ENCODE data around the gene NOX3. TPM values are rescaled to one million over a fixed set of nuclear protein-coding genes. Genes with fewer than 3 reads are reported as not detected.

NOX3 gene
- total RNA-seq, 2 experiments from 2014 or later, result not detected

DNA sequence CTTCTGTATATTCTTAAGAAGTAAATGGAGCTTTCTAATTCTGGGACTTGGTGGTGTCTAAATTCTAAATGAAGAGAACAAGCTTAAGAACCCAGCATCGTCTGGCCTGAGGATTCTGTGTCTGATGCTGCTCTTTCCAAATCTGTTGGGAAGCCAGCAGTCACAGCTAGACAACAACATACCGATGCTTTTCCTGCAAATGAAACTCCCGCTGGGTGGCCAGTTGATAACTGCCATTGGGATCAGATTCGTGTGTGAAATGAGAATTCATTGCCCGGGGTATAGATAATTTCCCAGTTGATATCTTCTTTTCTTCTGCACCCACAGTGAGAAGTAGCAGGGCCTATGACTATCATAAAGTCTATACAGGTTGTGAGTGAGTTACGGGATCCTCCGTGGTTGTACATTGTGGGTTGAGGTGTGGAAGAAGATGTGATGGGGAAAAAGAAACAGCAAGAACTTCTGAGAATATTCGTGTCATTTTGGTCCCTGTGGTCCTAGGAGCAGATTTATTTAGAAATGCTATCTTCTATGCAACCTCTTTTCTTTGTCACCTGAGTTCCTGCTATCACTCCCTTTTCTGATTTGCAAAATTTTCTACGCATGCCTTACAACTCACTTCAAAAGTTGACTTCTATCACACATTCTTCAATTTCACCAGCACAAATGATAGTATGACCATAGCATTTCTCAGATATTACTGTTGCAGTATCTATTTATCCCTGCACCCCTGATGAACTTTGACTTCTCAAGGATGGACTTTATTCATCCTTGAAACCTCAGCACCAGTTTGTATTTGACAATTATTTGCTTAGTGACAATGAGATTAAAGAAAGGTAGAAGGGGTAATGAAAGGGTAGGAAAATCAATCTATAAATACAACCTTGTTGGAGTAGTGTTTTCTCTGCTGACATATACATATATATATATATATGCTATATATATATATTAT is 10.4 kb downstream of the NOX3 start:
- CTCF ChIA-PET, result no interaction called here

DNA sequence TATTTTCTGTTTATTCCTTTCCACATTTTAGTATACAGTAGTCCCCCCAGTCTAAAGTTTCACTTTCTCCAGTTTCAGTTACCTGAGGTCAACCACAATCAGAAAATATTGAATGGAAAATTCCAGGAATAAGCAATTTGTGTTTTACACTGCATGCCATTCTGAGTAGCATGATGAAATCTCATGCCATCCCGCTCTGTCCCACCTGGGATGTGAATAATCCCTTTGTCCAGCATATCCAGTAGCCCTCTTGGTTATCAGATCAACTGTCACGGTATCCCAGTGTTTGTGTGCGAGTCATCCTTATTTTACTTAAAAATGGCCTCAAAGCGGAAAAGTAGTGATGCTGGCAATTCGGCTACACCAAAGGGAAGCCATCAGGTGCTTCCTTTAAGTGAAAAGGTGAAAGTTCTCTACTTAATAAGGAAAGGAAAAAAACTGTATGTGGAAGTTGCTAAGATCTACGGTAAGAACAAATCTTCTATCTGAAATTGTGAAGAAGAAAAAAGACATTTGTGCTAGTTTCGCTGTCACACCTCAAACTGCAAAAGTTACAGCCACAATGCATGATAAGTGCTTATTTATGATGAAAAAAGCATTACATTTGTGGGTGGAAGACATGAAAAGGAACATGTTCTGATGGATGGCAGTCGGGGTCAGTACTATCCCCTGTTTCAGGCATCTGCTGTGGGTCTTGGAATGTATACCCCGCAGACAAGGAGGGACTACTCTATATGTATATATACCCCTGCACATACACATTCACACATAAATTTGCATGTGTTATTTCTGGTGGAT is 11.3 kb downstream of the NOX3 start:
- Mint-ChIP-seq H3K36me3 (ENCODE audit: low read depth) (no peaks in the 10 kb centered on the region), H3K4me3 (no peak overlapping the region), H3K4me1 (ENCODE audit: low read depth) (peaks cover 4% of the 10 kb centered on the region), H3K27ac (no peak overlapping the region), H3K27me3 (peaks cover 8% of the 10 kb centered on the region), H3K9me3 (no peaks in the 10 kb centered on the region)
- ATAC-seq (ENCODE audit: poor library complexity), result no peak
- ChIA-PET CTCF (no interaction called here), POLR2A (no interaction called here)
- peaks cover 0 to 7% of the 10 kb centered on the region in 2 experiments for H3K27me3 ChIP-seq (ENCODE audit: control insufficient read depth in 1 of 2, insufficient read depth in 2 of 2, low read length in 2 of 2)
- intact Hi-C loops (cut with DNase I, micrococcal nuclease), result no loop called here
- H3K27ac ChIP-seq (ENCODE audit: low read depth in 1 of 2, low read length in 2 of 2), result no peak overlapping the region
- no peaks in the 10 kb centered on the region for H3K4me1 ChIP-seq (ENCODE audit: insufficient read depth, low read length)
- H3K36me3 ChIP-seq (ENCODE audit: insufficient read depth, low read length), result no peaks in the 10 kb centered on the region
- no peak overlapping the region for H3K4me3 ChIP-seq (ENCODE audit: low read length)
- TF ChIP-seq, protein P1, sequence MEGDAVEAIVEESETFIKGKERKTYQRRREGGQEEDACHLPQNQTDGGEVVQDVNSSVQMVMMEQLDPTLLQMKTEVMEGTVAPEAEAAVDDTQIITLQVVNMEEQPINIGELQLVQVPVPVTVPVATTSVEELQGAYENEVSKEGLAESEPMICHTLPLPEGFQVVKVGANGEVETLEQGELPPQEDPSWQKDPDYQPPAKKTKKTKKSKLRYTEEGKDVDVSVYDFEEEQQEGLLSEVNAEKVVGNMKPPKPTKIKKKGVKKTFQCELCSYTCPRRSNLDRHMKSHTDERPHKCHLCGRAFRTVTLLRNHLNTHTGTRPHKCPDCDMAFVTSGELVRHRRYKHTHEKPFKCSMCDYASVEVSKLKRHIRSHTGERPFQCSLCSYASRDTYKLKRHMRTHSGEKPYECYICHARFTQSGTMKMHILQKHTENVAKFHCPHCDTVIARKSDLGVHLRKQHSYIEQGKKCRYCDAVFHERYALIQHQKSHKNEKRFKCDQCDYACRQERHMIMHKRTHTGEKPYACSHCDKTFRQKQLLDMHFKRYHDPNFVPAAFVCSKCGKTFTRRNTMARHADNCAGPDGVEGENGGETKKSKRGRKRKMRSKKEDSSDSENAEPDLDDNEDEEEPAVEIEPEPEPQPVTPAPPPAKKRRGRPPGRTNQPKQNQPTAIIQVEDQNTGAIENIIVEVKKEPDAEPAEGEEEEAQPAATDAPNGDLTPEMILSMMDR (IDR thresholded peaks at IDR 0.05), result no peak
- no peaks in the 10 kb centered on the region for H3K9me3 ChIP-seq (ENCODE audit: control insufficient read depth in 1 of 2, insufficient read depth in 1 of 2, low read length in 2 of 2)
- no peak for DNase-seq

More for the DNA sequence above, 10.4 kb downstream of the NOX3 start:
- Histone ChIP-seq H3K27me3 (ENCODE audit: control insufficient read depth in 1 of 2, insufficient read depth in 2 of 2, low read length in 2 of 2) (peaks cover 0 to 7% of the 10 kb centered on the region in 2 experiments), H3K36me3 (ENCODE audit: insufficient read depth, low read length) (no peaks in the 10 kb centered on the region), H3K9me3 (ENCODE audit: control insufficient read depth in 1 of 2, insufficient read depth in 1 of 2, low read length in 2 of 2) (no peaks in the 10 kb centered on the region), H3K4me3 (ENCODE audit: low read length) (no peak overlapping the region), H3K4me1 (ENCODE audit: insufficient read depth, low read length) (no peaks in the 10 kb centered on the region), H3K27ac (ENCODE audit: low read depth in 1 of 2, low read length in 2 of 2) (no peak overlapping the region)
- Mint-ChIP-seq H3K9me3 (no peaks in the 10 kb centered on the region), H3K36me3 (ENCODE audit: low read depth) (no peaks in the 10 kb centered on the region), H3K4me1 (ENCODE audit: low read depth) (peaks cover 7% of the 10 kb centered on the region), H3K27me3 (peaks cover 10% of the 10 kb centered on the region), H3K27ac (no peak overlapping the region), H3K4me3 (no peak overlapping the region)
- POLR2A ChIA-PET, result no interaction called here
- TF ChIP-seq, protein P1 (IDR thresholded peaks at IDR 0.05), result no peak
- ATAC-seq (ENCODE audit: poor library complexity) (no peak), DNase-seq (no peak)
- intact Hi-C loops (cut with DNase I, micrococcal nuclease), result no loop called here

DNA sequence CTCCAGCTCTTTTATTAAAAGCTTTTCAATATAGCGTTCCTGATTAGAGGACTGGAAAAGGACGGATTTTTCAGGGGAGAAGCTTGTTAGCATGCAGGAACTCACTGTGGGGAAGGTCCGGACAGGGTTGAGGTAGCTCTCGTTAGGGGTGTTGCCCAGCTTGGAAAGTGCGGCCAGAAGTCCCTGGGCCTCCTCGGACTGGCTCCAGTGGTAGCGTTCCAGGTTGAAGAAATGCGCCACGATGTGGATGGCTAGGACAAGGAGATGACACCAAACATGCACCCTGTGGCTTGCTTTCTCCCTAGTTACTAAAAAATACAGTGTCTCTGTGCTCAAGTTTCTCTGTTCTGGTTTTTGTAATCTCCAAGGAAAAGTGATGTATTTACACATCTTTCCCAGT is 12.5 kb downstream of the NOX3 start:
- CTCF ChIA-PET, result no interaction called here
- H3K36me3 Mint-ChIP-seq (ENCODE audit: low read depth), result no peaks in the 10 kb centered on the region
- Histone ChIP-seq H3K27me3 (ENCODE audit: control insufficient read depth in 1 of 2, insufficient read depth in 2 of 2, low read length in 2 of 2) (no peaks in the 10 kb centered on the region), H3K36me3 (ENCODE audit: insufficient read depth, low read length) (no peaks in the 10 kb centered on the region), H3K4me1 (ENCODE audit: insufficient read depth, low read length) (no peaks in the 10 kb centered on the region), H3K27ac (ENCODE audit: low read depth in 1 of 2, low read length in 2 of 2) (no peak overlapping the region), H3K9me3 (ENCODE audit: control insufficient read depth in 1 of 2, insufficient read depth in 1 of 2, low read length in 2 of 2) (no peaks in the 10 kb centered on the region), H3K4me3 (ENCODE audit: low read length) (no peak overlapping the region)
- DNase-seq (no peak), ATAC-seq (ENCODE audit: poor library complexity) (no peak)
- intact Hi-C loops (cut with DNase I, micrococcal nuclease), result no loop called here
- peaks cover 4% of the 10 kb centered on the region for H3K27me3 Mint-ChIP-seq
- TF ChIP-seq, protein P1 (IDR thresholded peaks at IDR 0.05), result no peak
- no peaks in the 10 kb centered on the region for H3K9me3 Mint-ChIP-seq
- H3K27ac Mint-ChIP-seq, result no peak overlapping the region
- no peak overlapping the region for H3K4me3 Mint-ChIP-seq
- POLR2A ChIA-PET, result interaction anchor here (1.0 kb wide), 1 partner anchor 29 kb away, joined by 4 read pairs; no protein-coding TSS in a partner anchor
- H3K4me1 Mint-ChIP-seq (ENCODE audit: low read depth), result no peaks in the 10 kb centered on the region

All from CD4-positive, alpha-beta T cell (primary cell).